ENCODE measurements around the gene TECTA.

Gene TECTA

DNA sequence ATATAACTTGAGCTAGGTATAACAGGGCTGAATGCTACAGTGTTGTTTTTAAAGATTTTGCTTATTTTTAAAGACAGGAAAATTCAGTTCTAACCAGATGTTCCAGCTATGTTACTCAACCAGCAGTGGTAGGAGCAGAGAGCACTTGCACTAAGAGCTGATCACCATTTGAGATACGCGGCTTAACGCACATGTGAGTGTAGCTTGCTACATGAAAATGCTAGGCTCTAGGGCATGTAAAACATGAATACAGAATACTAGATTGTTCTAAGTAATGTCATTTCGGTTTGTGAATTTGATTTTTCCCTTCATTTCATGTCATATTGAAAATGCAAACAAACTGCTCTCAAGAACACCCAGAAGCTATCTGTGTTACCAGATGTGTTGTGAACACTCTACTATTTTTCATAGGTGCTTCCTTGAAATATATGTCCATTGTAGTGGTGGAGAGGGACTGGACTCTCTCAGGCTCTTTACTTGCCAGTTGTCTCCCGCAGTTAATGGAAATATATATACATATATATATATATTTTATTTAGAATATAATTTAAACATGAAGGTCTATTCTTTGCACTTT is 10.8 kb upstream of the TECTA start:
- Histone ChIP-seq H3K4me2 (ENCODE audit: low read length) (no peak overlapping the region), H3K4me3 (ENCODE audit: low read length) (no peak overlapping the region), H3F3A (ENCODE audit: control insufficient read depth, insufficient read depth) (no peaks in the 10 kb centered on the region), H3K4me1 (ENCODE audit: control insufficient read depth, low read length) (no peaks in the 10 kb centered on the region), H3K27me3 (ENCODE audit: control insufficient read depth, low read length) (no peaks in the 10 kb centered on the region), H3K27ac (ENCODE audit: low read depth, low read length) (no peak overlapping the region), H3K36me3 (ENCODE audit: control insufficient read depth, low read length) (peaks cover 13% of the 10 kb centered on the region), H4K20me1 (ENCODE audit: control insufficient read depth, insufficient read depth, low read depth, low read length) (no peaks in the 10 kb centered on the region), H3K79me2 (ENCODE audit: control insufficient read depth, low read length) (no peaks in the 10 kb centered on the region), H3K9me3 (ENCODE audit: control insufficient read depth, insufficient read depth, low read length) (no peaks in the 10 kb centered on the region), H3K9me2 (replicated peaks; ENCODE audit: control insufficient read depth, low read length) (no peaks in the 10 kb centered on the region)
- TF ChIP-seq, protein P1, sequence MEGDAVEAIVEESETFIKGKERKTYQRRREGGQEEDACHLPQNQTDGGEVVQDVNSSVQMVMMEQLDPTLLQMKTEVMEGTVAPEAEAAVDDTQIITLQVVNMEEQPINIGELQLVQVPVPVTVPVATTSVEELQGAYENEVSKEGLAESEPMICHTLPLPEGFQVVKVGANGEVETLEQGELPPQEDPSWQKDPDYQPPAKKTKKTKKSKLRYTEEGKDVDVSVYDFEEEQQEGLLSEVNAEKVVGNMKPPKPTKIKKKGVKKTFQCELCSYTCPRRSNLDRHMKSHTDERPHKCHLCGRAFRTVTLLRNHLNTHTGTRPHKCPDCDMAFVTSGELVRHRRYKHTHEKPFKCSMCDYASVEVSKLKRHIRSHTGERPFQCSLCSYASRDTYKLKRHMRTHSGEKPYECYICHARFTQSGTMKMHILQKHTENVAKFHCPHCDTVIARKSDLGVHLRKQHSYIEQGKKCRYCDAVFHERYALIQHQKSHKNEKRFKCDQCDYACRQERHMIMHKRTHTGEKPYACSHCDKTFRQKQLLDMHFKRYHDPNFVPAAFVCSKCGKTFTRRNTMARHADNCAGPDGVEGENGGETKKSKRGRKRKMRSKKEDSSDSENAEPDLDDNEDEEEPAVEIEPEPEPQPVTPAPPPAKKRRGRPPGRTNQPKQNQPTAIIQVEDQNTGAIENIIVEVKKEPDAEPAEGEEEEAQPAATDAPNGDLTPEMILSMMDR (IDR thresholded peaks at IDR 0.05; ENCODE audit: low read depth, low read length, poor library complexity, severe bottlenecking), result no peak
- TF ChIP-seq EZH2phosphoT487 (IDR thresholded peaks at IDR 0.05; ENCODE audit: borderline replicate concordance, low read length), result no peak

- Histone ChIP-seq H3K27ac (ENCODE audit: low read depth, low read length) (no peak overlapping the region), H3K4me1 (ENCODE audit: control insufficient read depth, low read length) (no peaks in the 10 kb centered on the region), H3K27me3 (ENCODE audit: control insufficient read depth, low read length) (no peaks in the 10 kb centered on the region), H3K36me3 (ENCODE audit: control insufficient read depth, low read length) (peaks cover 11% of the 10 kb centered on the region), H3K9me2 (replicated peaks; ENCODE audit: control insufficient read depth, low read length) (no peaks in the 10 kb centered on the region), H3F3A (ENCODE audit: control insufficient read depth, insufficient read depth) (no peaks in the 10 kb centered on the region), H4K20me1 (ENCODE audit: control insufficient read depth, insufficient read depth, low read depth, low read length) (no peaks in the 10 kb centered on the region), H3K4me3 (ENCODE audit: low read length) (no peak overlapping the region), H3K4me2 (ENCODE audit: low read length) (no peak overlapping the region), H3K9me3 (ENCODE audit: control insufficient read depth, insufficient read depth, low read length) (no peaks in the 10 kb centered on the region), H3K79me2 (ENCODE audit: control insufficient read depth, low read length) (no peaks in the 10 kb centered on the region)
- TF ChIP-seq EZH2phosphoT487 (IDR thresholded peaks at IDR 0.05; ENCODE audit: borderline replicate concordance, low read length), result no peak
- TF ChIP-seq, protein P1 (IDR thresholded peaks at IDR 0.05; ENCODE audit: low read depth, low read length, poor library complexity, severe bottlenecking), result no peak
Observed at GRCh38 chr11:121091492-121092152, 9.4 kb upstream of the TECTA start.

- no peak overlapping the region for H3K4me2 ChIP-seq (ENCODE audit: low read length)
- H3K27ac ChIP-seq (ENCODE audit: low read depth, low read length), result no peak overlapping the region
- H3K4me1 ChIP-seq (ENCODE audit: control insufficient read depth, low read length), result no peaks in the 10 kb centered on the region
- H3K79me2 ChIP-seq (ENCODE audit: control insufficient read depth, low read length), result no peaks in the 10 kb centered on the region
- H3K4me3 ChIP-seq (ENCODE audit: low read length), result no peak overlapping the region
- H3K9me2 ChIP-seq (replicated peaks; ENCODE audit: control insufficient read depth, low read length), result no peaks in the 10 kb centered on the region
- H4K20me1 ChIP-seq (ENCODE audit: control insufficient read depth, insufficient read depth, low read depth, low read length), result no peaks in the 10 kb centered on the region
- H3K36me3 ChIP-seq (ENCODE audit: control insufficient read depth, low read length), result no peaks in the 10 kb centered on the region
- H3K27me3 ChIP-seq (ENCODE audit: control insufficient read depth, low read length), result peaks cover 3% of the 10 kb centered on the region; the same call in 1 of the 2 replicates
- no peaks in the 10 kb centered on the region for H3F3A ChIP-seq (ENCODE audit: control insufficient read depth, insufficient read depth)
- TF ChIP-seq, protein P1 (IDR thresholded peaks at IDR 0.05; ENCODE audit: low read depth, low read length, poor library complexity, severe bottlenecking), result no peak
- TF ChIP-seq EZH2phosphoT487 (IDR thresholded peaks at IDR 0.05; ENCODE audit: borderline replicate concordance, low read length), result no peak
- no peaks in the 10 kb centered on the region for H3K9me3 ChIP-seq (ENCODE audit: control insufficient read depth, insufficient read depth, low read length)
Observed at GRCh38 chr11:121095561-121095960, 5.5 kb upstream of the TECTA start.

Measured in DOHH2 (cell line).